GM19025 (cell line): ENCODE data around the gene ANKRD2.

Experiments used
- ATAC-seq: cut with Tn5 transposase; IDR thresholded peaks from one replicate; pipeline ENCODE4 v1.9.1; 2021; ENCODE audit warnings: mild to moderate bottlenecking, low read depth, moderate library complexity; ENCODE audit not compliant: unreplicated experiment

ANKRD2 gene

GRCh38 chr10:97632949-97633884, 60.6 kb downstream of the ANKRD2 start, which contains the start of gene MORN4:
MORN4 (minus strand) TSS chr10:97633500; CDS start chr10:97619653, 13,847 bp downstream.
- ATAC-seq = peak; percentile 99
